Right cardiac atrium (tissue), 5 donors: ENCODE results near the gene AFMID. TPM values are rescaled to one million over a fixed set of nuclear protein-coding genes. Genes with fewer than 3 reads are reported as not detected.
A peak's percentile ranks its signal among the peaks of the same experiment; 100 is the strongest.
"Not testable (repeated sequence)": the region's sequence is repeated elsewhere in the genome, so short reads cannot be mapped to it uniquely, and the experiment has no call there.

Experiments
- ATAC-seq, 2 donors: fragments of 200-7000 bp; cut with Tn5 transposase; one replicate each; pipeline versions ENCODE4 v1.8.0 to v1.9.1; 2020; ENCODE audit warnings: moderate library complexity in 2 of 2, mild to moderate bottlenecking in 1 of 2
- DNase-seq, 3 donors: peaks; one replicate each; pipeline ENCODE4 v3.0.0-alpha.2; 2020
- H3K27ac ChIP-seq: one replicate; pipeline ENCODE4 v1.5.1; 2013; ENCODE audit warnings: mild to moderate bottlenecking, low read length, control low read depth, moderate library complexity
- H3K27me3 ChIP-seq: one replicate; pipeline ENCODE4 v1.6.1; 2013; ENCODE audit not compliant: control insufficient read depth, insufficient read depth
- H3K4me1 ChIP-seq: one replicate; pipeline ENCODE4 v1.6.1; 2013; ENCODE audit warnings: low read length; ENCODE audit not compliant: control insufficient read depth, insufficient read depth
- H3K4me3 ChIP-seq: one replicate; pipeline ENCODE4 v1.5.1; 2013; ENCODE audit warnings: low read length, control low read depth
- H3K9me3 ChIP-seq: one replicate; pipeline ENCODE4 v1.6.1; 2013; ENCODE audit warnings: low read length; ENCODE audit not compliant: control insufficient read depth
- WGBS: extraction: QIAGEN DNeasy Blood & Tissue Kit; methylation state at CpG from one replicate; pipeline ENCODE4 v1.1.7; 2013; 5-methylcytosine and 5-hydroxymethylcytosine counted together
- intact Hi-C, 4 donors: fragments of 100-400 bp; cut with DNase I; formaldehyde crosslinking; loops; one replicate each; pipeline versions ENCODE4 v1.11.0 to v1.14.0; 2022 to 2023
- polyA plus RNA-seq: library from polyadenylated mRNA; stranded (reverse); fragments of 200-250 nt; gene quantifications from one replicate; pipeline ENCODE4 v1.2.3, GENCODE V29; 2013
- total RNA-seq, 4 donors: library from RNA; stranded (reverse); fragmentation: NEBNext Ultra II Directional; extraction: Animal tissue kit (Norgen Biotek cat#: 25700); gene quantifications; one replicate each; pipeline ENCODE4 v1.2.1, GENCODE V29; 2021
- donor health status: healthy with polysubstance abuse.
- donor health status: DM: no; HTN: yes; CAD: no.
- donor health status: DM: no; HTN: no; CAD: no.
- donor health status: DM: no; HTN: yes; CAD: no; lungs with severe emphysema.
- donor health status: DM: yes; HTN: yes; CAD: no.

AFMID gene
- total and polyA plus RNA-seq, 5 donors = 17.5 to 53.3 (median 30.6) TPM

- H3K27ac ChIP-seq = no peak overlapping the region
- DNase-seq (no peak), ATAC-seq (no peak)
- no peaks in the 10 kb centered on the region for H3K27me3 ChIP-seq
- 76% methylated on average over 22 of the region's 22 CpGs for WGBS
- no peak overlapping the region for H3K4me3 ChIP-seq
- no peaks in the 10 kb centered on the region for H3K9me3 ChIP-seq
- no peaks in the 10 kb centered on the region for H3K4me1 ChIP-seq
- intact Hi-C loops = no loop called here
Observed at GRCh38 chr17:78163881-78164747, 23.0 kb upstream of the AFMID start.

- no peaks in the 10 kb centered on the region for H3K9me3 ChIP-seq
- no peak overlapping the region for H3K4me3 ChIP-seq
- no peak overlapping the region for H3K27ac ChIP-seq
- DNase-seq = no peak
- H3K4me1 ChIP-seq = no peaks in the 10 kb centered on the region
- WGBS = 96% methylated on average over 16 of the region's 16 CpGs
- no peaks in the 10 kb centered on the region for H3K27me3 ChIP-seq
- ATAC-seq = no peak
- intact Hi-C loops = no loop called here
Observed at GRCh38 chr17:78164748-78165607, 22.2 kb upstream of the AFMID start.

GRCh38 chr17:78166416-78166815, 20.7 kb upstream of the AFMID start:
- intact Hi-C loops = no loop called here
- H3K27ac ChIP-seq = no peak overlapping the region
- ATAC-seq (no peak), DNase-seq (no peak)
- no peaks in the 10 kb centered on the region for H3K9me3 ChIP-seq
- H3K4me1 ChIP-seq = no peaks in the 10 kb centered on the region
- H3K4me3 ChIP-seq = no peak overlapping the region
- 76% methylated on average over 6 of the region's 6 CpGs for WGBS
- no peaks in the 10 kb centered on the region for H3K27me3 ChIP-seq

- peak; percentile 76 to 77 for ATAC-seq
- H3K27me3 ChIP-seq = no peaks in the 10 kb centered on the region
- intact Hi-C loops = no loop called here
- under 1% methylated on average over 84 of the region's 84 CpGs for WGBS
- peak within 1 kb of the TSS; percentile 89 for H3K4me3 ChIP-seq
- peaks cover 3% of the 10 kb centered on the region for H3K4me1 ChIP-seq
- peak within 1 kb of the TSS; percentile 26 for H3K27ac ChIP-seq
- peak; percentile 83 to 94 (median 94) for DNase-seq
- no peaks in the 10 kb centered on the region for H3K9me3 ChIP-seq
Observed at GRCh38 chr17:78168242-78168902, 18.8 kb upstream of the AFMID start, which contains the start of gene SYNGR2. SYNGR2 (plus strand) TSS chr17:78168581; CDS start chr17:78168617, 36 bp downstream.

GRCh38 chr17:78168903-78169793, 18.0 kb upstream of the AFMID start:
- intact Hi-C loops = no loop called here
- peaks cover 3% of the 10 kb centered on the region for H3K4me1 ChIP-seq
- ATAC-seq = peak; percentile 34

GRCh38 chr17:78170692-78171590, 16.2 kb upstream of the AFMID start:
- Histone ChIP-seq H3K9me3 (no peaks in the 10 kb centered on the region), H3K4me3 (no peak overlapping the region), H3K4me1 (peaks cover 3% of the 10 kb centered on the region), H3K27ac (no peak overlapping the region), H3K27me3 (no peaks in the 10 kb centered on the region)
- intact Hi-C loops = loop anchor here in 2 of 4 donors (5.0 to 10.0 kb wide), 3 partner anchors 39 to 59 kb away; partner anchors contain the start of gene TMC8 (in 1 of the 2)
- ATAC-seq (no peak), DNase-seq (no peak)
- 87% methylated on average over 31 of the region's 31 CpGs for WGBS

More at GRCh38 chr17:78168903-78169793, 18.0 kb upstream of the AFMID start:
- Histone ChIP-seq H3K27ac (peak overlapping the region; percentile 26), H3K27me3 (no peaks in the 10 kb centered on the region), H3K4me3 (peak overlapping the region; percentile 89), H3K9me3 (no peaks in the 10 kb centered on the region)
- WGBS = 10% methylated on average over 38 of the region's 38 CpGs
- peak; percentile 41 to 80 (median 80) for DNase-seq

- H3K27me3 ChIP-seq, ATAC-seq, H3K4me1 ChIP-seq, H3K4me3 ChIP-seq, H3K27ac ChIP-seq, H3K9me3 ChIP-seq, DNase-seq: not testable (repeated sequence)
- WGBS = 85% methylated on average over 19 of the region's 19 CpGs
- intact Hi-C loops = loop anchor here in 2 of 4 donors (5.0 to 10.0 kb wide), 3 partner anchors 39 to 59 kb away; partner anchors contain the start of gene TMC8 (in 1 of the 2)
Observed at GRCh38 chr17:78171591-78172248, 15.4 kb upstream of the AFMID start.

GRCh38 chr17:78172249-78173051, 14.7 kb upstream of the AFMID start:
- Histone ChIP-seq H3K9me3 (no peaks in the 10 kb centered on the region), H3K27me3 (no peaks in the 10 kb centered on the region), H3K4me3 (no peak overlapping the region), H3K27ac (peak overlapping the region; percentile 51), H3K4me1 (peaks cover 3% of the 10 kb centered on the region)
- 38% methylated on average over 19 of the region's 19 CpGs for WGBS
- intact Hi-C loops = loop anchor here in 2 of 4 donors (5.0 to 10.0 kb wide), 3 partner anchors 40 to 60 kb away; partner anchors contain the start of gene TMC8 (in 1 of the 2)
- DNase-seq = peak; percentile 52 to 82 (median 80)
- peak; percentile 5 to 9 for ATAC-seq
